HEK293 (cell line): Measurements from ENCODE around the gene CXCL17.

ENCODE experiments used
- REPIN1 ChIP-seq: fragments of 450-650 bp; formaldehyde crosslinking; IDR thresholded peaks from 2 replicates; pipeline ENCODE4 v1.5.1; 2017; ENCODE audit warnings: missing biosample characterization, missing genetic modification characterization, low read depth
- ZBTB48 ChIP-seq: fragments of 450-650 bp; formaldehyde crosslinking; IDR thresholded peaks from 2 replicates; pipeline ENCODE4 v1.5.1; 2016; ENCODE audit warnings: missing biosample characterization, missing genetic modification characterization
- ZNF423 ChIP-seq: fragments of 450-650 bp; formaldehyde crosslinking; IDR thresholded peaks from 2 replicates; pipeline ENCODE4 v1.5.1; 2016; ENCODE audit warnings: missing biosample characterization, missing genetic modification characterization
- ZNF624 ChIP-seq: fragments of 450-650 bp; formaldehyde crosslinking; IDR thresholded peaks from 2 replicates; pipeline ENCODE4 v1.5.1; 2017; ENCODE audit warnings: missing biosample characterization, missing genetic modification characterization

DNA sequence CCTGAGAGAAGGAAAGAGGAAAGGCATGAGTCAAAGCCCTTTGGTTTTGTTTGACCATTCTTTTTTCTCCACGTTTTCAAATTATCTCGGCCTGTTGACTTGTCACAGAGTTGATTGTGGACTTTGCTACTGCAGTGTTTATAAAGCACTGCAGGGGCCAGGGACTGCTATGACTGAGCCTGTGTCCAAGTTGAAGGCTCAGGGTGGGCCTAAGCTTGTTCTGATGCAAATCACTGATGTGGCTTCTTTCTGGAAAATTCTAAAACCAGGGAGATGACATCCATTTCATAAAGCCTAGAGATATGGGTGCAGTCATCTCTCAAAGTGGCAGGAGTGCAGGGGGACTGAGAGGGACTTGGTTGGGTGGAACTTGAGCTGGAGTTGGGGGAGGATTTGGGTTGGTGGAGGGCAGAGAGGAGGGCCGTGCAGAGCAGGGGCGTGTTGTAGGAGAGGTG, 1.2 kb upstream of the CXCL17 start:
- TF ChIP-seq ZNF423 (tag by site-specific recombination) (no peak), ZNF624 (tag by site-specific recombination) (no peak), REPIN1 (no peak), ZBTB48 (tag by site-specific recombination) (no peak)
